IPS-18c (cell line): ENCODE results near the gene TBC1D5.

Source experiments
- H3K4me3 ChIP-seq: 2 replicates; pipeline ENCODE4 v1.7.0; 2013; ENCODE audit warnings: low read depth, mild to moderate bottlenecking, low read length, moderate library complexity; ENCODE audit not compliant: insufficient read depth
- H3K9me3 ChIP-seq: one replicate; pipeline ENCODE4 v1.6.1; 2013; ENCODE audit warnings: mild to moderate bottlenecking, low read length, moderate library complexity; ENCODE audit not compliant: control insufficient read depth, insufficient read depth

Gene TBC1D5

GRCh38 chr3:17158941-17159682, 583.3 kb downstream of the TBC1D5 start:
- Histone ChIP-seq H3K4me3 (no peak overlapping the region), H3K9me3 (no peaks in the 10 kb centered on the region)

- Histone ChIP-seq H3K9me3 (peaks cover 4% of the 10 kb centered on the region), H3K4me3 (no peak overlapping the region)
These were observed 584.7 kb downstream of the TBC1D5 start for GRCh38 chr3:17157713-17158112.

GRCh38 chr3:17156864-17157263, 585.6 kb downstream of the TBC1D5 start:
- peaks cover 4% of the 10 kb centered on the region for H3K9me3 ChIP-seq
- no peak overlapping the region for H3K4me3 ChIP-seq

GRCh38 chr3:17155951-17156350, 586.5 kb downstream of the TBC1D5 start:
- Histone ChIP-seq H3K9me3 (peaks cover 4% of the 10 kb centered on the region), H3K4me3 (no peak overlapping the region)

GRCh38 chr3:17154941-17155340, 587.5 kb downstream of the TBC1D5 start:
- Histone ChIP-seq H3K9me3 (peaks cover 4% of the 10 kb centered on the region), H3K4me3 (no peak overlapping the region)

GRCh38 chr3:17154221-17154620, 588.2 kb downstream of the TBC1D5 start:
- Histone ChIP-seq H3K9me3 (peaks cover 4% of the 10 kb centered on the region), H3K4me3 (no peak overlapping the region)

- no peak overlapping the region for H3K4me3 ChIP-seq
These were observed 589.2 kb downstream of the TBC1D5 start for GRCh38 chr3:17153209-17153608.

GRCh38 chr3:17151598-17152373, 590.6 kb downstream of the TBC1D5 start:
- Histone ChIP-seq H3K4me3 (no peak overlapping the region), H3K9me3 (peaks cover 4% of the 10 kb centered on the region)

More at GRCh38 chr3:17153209-17153608, 589.2 kb downstream of the TBC1D5 start:
- peaks cover 4% of the 10 kb centered on the region for H3K9me3 ChIP-seq

GRCh38 chr3:17149076-17149475, 593.4 kb downstream of the TBC1D5 start:
- no peak overlapping the region for H3K4me3 ChIP-seq
- H3K9me3 ChIP-seq, result peaks cover 6% of the 10 kb centered on the region

- Histone ChIP-seq H3K9me3 (peaks cover 2% of the 10 kb centered on the region), H3K4me3 (no peak overlapping the region)
These were observed 597.8 kb downstream of the TBC1D5 start for GRCh38 chr3:17144665-17144993.

GRCh38 chr3:17143893-17144664, 598.4 kb downstream of the TBC1D5 start:
- no peak overlapping the region for H3K4me3 ChIP-seq
- H3K9me3 ChIP-seq, result peaks cover 2% of the 10 kb centered on the region

- no peak overlapping the region for H3K4me3 ChIP-seq
- H3K9me3 ChIP-seq, result peaks cover 2% of the 10 kb centered on the region
These were observed 599.9 kb downstream of the TBC1D5 start for GRCh38 chr3:17142516-17142915.

GRCh38 chr3:17141699-17142098, 600.7 kb downstream of the TBC1D5 start:
- H3K4me3 ChIP-seq, result no peak overlapping the region
- H3K9me3 ChIP-seq, result peaks cover 2% of the 10 kb centered on the region

- Histone ChIP-seq H3K4me3 (no peak overlapping the region), H3K9me3 (peaks cover 2% of the 10 kb centered on the region)
These were observed 601.5 kb downstream of the TBC1D5 start for GRCh38 chr3:17140670-17141505.

GRCh38 chr3:17138246-17139039, 604.0 kb downstream of the TBC1D5 start:
- Histone ChIP-seq H3K4me3 (no peak overlapping the region), H3K9me3 (no peaks in the 10 kb centered on the region)

- Histone ChIP-seq H3K9me3 (no peaks in the 10 kb centered on the region), H3K4me3 (no peak overlapping the region)
These were observed 605.1 kb downstream of the TBC1D5 start for GRCh38 chr3:17137321-17137826.
